Caki2 (cell line): ENCODE data around the gene GPR3. TPM values are rescaled to one million over a fixed set of nuclear protein-coding genes. Genes with fewer than 3 reads are reported as not detected.

Source experiments
- DNase-seq: peaks from one replicate; pipeline ENCODE4 v3.0.0-alpha.2; 2015; ENCODE audit warnings: low read depth
- in situ Hi-C: cut with HindIII; loops from 2 replicates; pipeline ENCODE4 v1.10.0; 2016; ENCODE audit warnings: low sequenced_read_pairs, low pct_unique_long_range_greater_than_20kb, mixed read lengths
- total RNA-seq: library from RNA; depleted of rRNA; stranded (reverse); fragments of >200 nt; shearing (Covaris generic); gene quantifications from 2 replicates; pipeline ENCODE4 v1.2.3, GENCODE V29; 2014; ENCODE audit warnings: low replicate concordance; rRNA removed

Gene GPR3
- total RNA-seq, 1 experiment from 2014 or later, result 1.7 TPM

DNA sequence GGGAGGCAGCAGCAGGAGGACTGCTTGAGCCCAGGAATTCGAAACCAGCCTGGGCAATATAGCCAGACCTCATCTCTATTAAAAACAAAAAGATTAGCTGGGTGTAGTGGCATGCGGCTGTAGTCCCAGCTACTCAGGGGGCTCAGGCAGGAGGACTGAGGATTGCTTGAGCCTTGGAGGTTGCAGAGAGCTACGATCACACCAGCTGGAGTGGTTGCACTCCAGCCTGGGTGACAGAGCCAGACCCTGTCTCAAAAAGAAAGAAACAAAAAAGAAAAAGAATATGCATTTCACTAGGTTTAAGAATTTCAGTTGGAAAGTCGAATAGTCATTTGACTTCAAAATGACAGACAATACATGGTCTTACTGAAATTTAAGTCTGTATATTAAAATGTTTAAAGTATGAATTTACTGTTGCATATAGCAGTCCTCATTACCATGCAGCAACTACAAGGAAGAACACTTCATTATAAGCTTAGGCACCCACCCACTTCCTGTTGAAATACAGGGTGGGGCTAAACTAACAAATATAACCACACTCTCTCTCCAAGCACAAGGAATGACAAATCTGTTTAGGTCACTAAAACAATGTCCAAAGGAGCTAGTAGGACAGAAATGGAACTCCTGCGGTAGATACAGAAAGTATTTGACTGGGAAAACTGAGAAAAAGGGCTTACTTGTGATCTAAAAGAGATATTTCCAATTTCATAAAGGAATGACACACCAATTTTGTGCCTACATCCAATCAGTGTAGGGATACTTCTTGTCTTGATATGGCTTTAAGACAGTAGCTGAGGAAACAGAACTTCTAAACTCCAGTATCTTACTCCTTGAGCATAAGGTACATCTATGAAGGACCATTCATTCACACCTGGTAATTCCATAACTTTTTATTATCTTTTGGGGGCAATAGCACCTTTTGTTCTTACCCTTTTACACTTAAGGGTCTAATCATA lies 44.1 kb downstream of the GPR3 start:
- peak; percentile 71 for DNase-seq
- in situ Hi-C loops, result no loop called here

DNA sequence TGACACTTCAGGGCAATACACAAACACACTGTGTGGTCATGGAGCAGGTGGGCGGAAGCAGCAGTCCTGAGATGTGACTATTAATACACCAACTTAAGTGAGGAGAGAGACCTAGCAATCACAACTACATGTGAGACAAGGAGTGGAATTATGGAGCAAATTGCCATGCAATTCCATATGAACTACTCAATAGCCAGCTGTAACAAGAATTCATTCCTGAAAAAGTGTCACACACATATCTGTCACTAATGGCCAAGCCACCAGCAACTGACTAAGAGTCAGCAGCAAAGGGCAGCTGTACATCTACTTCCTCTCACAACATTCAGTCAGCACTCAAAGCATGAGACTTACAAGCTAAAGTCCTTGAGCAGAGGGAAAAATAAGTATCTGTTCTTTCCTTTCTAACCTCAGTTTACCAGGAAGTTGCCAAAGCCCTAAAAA lies 46.2 kb downstream of the GPR3 start:
- in situ Hi-C loops, result no loop called here
- no peak for DNase-seq

DNA sequence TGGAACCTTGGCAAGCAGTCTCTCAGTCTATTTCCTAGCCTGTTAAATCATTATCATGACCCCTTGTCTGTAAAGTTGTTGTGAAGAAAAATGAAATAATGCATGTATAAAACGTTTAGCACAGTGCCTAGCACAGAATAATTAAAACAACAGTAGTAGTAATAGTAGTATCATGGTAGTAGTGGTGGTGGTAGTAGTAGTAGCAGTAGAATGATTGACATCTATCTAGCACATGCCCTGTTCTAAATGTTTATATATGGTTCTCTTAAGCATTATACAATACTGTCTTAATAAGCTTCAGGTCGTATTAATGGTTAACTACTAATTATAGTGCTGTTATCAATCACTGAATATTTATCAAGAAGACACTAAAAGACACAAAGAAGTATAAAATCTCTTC lies 46.7 kb downstream of the GPR3 start:
- DNase-seq, result no peak
- in situ Hi-C loops, result no loop called here

DNA sequence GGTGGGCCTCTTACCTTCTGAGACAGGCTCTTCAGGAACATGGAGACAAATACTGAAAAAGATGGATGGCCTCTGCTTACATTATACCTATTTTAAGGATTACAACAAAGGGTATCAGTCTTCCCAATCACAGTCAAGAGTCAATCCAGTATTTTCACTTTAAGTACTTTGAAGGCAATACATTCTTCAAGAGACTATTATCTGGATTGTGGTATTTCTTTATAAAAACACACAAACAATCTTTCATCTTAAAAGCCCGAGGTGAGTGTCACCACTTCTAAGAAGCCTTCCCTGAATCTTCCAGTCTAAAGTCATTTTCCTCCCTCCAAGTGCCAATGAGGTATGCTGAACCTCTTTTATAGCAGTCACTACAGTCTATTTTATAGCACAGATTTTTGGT lies 52.2 kb downstream of the GPR3 start:
- in situ Hi-C loops, result no loop called here
- DNase-seq, result no peak

Other genes starting within 250 kb of the GPR3 start
- 2.9 and 4.3 TPM in 2 replicates for gene SLC9A1, start 237.5 kb upstream of the GPR3 start, total RNA-seq
- 7.0 and 11.6 TPM in 2 replicates for gene WDTC1, start 158.0 kb upstream of the GPR3 start, total RNA-seq
- 34.8 and 36.0 TPM in 2 replicates for gene TMEM222, start 70.5 kb upstream of the GPR3 start, total RNA-seq
- 39.3 and 46.3 TPM in 2 replicates for gene SYTL1, start 50.6 kb upstream of the GPR3 start, total RNA-seq
- 15.2 and 18.8 TPM in 2 replicates for gene MAP3K6, start 25.7 kb upstream of the GPR3 start, total RNA-seq
- gene FCN3, start 17.8 kb upstream of the GPR3 start, total RNA-seq, result not detected in 2 replicates
- not detected in 2 replicates for gene CD164L2, start 9.3 kb upstream of the GPR3 start, total RNA-seq
- 17.3 and 18.7 TPM in 2 replicates for gene WASF2, start 97.5 kb downstream of the GPR3 start, total RNA-seq
- gene AHDC1, start 211.5 kb downstream of the GPR3 start, total RNA-seq, result 0.32 and 0.41 TPM in 2 replicates
- gene FGR, start 242.6 kb downstream of the GPR3 start, total RNA-seq, result not detected in 2 replicates